ENCODE results near the gene COX8A.
"Not testable (repeated sequence)": the region's sequence is repeated elsewhere in the genome, so short reads cannot be mapped to it uniquely, and the experiment has no call there.

Gene COX8A

GRCh38 chr11:63974259-63975143, at the start of gene COX8A:
Gene COX8A (plus strand): TSS chr11:63974620. CDS start chr11:63974681, 61 bp downstream.
- peak; percentile 99 for DNase-seq

GRCh38 chr11:63929616-63930015, 44.8 kb upstream of the COX8A start:
- DNase-seq, result no peak

- no peak for DNase-seq
These were observed 43.4 kb upstream of the COX8A start for GRCh38 chr11:63931045-63931444.

- DNase-seq, result no peak
These were observed 42.5 kb upstream of the COX8A start for GRCh38 chr11:63931876-63932275.

- no peak for DNase-seq
These were observed 41.0 kb upstream of the COX8A start for GRCh38 chr11:63933459-63933858.

GRCh38 chr11:63937713-63938478, 36.5 kb upstream of the COX8A start:
- no peak for DNase-seq

GRCh38 chr11:63938479-63939396, 35.7 kb upstream of the COX8A start, which contains the start of gene NAA40:
Gene NAA40 (plus strand): TSS chr11:63939002. CDS start chr11:63939097, 95 bp downstream.
- DNase-seq, result peak; percentile 94

GRCh38 chr11:63939397-63939891, 35.0 kb upstream of the COX8A start:
- peak; percentile 22 for DNase-seq

- no peak for DNase-seq
These were observed 33.6 kb upstream of the COX8A start for GRCh38 chr11:63940786-63941185.

GRCh38 chr11:63941901-63942300, 32.5 kb upstream of the COX8A start:
- DNase-seq, result no peak

GRCh38 chr11:63942803-63943202, 31.6 kb upstream of the COX8A start:
- no peak for DNase-seq

GRCh38 chr11:63944987-63945386, 29.4 kb upstream of the COX8A start:
- no peak for DNase-seq

GRCh38 chr11:63945477-63946163, 28.8 kb upstream of the COX8A start:
- peak; percentile 53 for DNase-seq

- no peak for DNase-seq
These were observed 22.5 kb upstream of the COX8A start for GRCh38 chr11:63951779-63952536.

GRCh38 chr11:63952570-63952969, 21.9 kb upstream of the COX8A start:
- DNase-seq, result no peak

- no peak for DNase-seq
These were observed 16.4 kb upstream of the COX8A start for GRCh38 chr11:63958008-63958407.

GRCh38 chr11:63961608-63962412, 12.6 kb upstream of the COX8A start:
- peak; percentile 90 for DNase-seq

- not testable (repeated sequence) for DNase-seq
These were observed 10.5 kb upstream of the COX8A start for GRCh38 chr11:63963895-63964294.

- DNase-seq, result no peak
These were observed 8.0 kb upstream of the COX8A start for GRCh38 chr11:63966444-63966843.

- no peak for DNase-seq
These were observed 5.0 kb upstream of the COX8A start for GRCh38 chr11:63969461-63969860.

All from NCI-H510A treated with DMSO at 0.1 percent for 48 hours (cell line).